HG02970 (cell line): Measurements from ENCODE around the gene DDX1.

Source experiments
- ATAC-seq: cut with Tn5 transposase; IDR thresholded peaks from one replicate; pipeline ENCODE4 v1.9.1; 2021; ENCODE audit warnings: mild to moderate bottlenecking, moderate library complexity, moderate number of reproducible peaks; ENCODE audit not compliant: unreplicated experiment, low FRiP score

The DDX1 gene

GRCh38 chr2:15561574-15562344, 29.9 kb upstream of the DDX1 start:
- no peak for ATAC-seq

DNA sequence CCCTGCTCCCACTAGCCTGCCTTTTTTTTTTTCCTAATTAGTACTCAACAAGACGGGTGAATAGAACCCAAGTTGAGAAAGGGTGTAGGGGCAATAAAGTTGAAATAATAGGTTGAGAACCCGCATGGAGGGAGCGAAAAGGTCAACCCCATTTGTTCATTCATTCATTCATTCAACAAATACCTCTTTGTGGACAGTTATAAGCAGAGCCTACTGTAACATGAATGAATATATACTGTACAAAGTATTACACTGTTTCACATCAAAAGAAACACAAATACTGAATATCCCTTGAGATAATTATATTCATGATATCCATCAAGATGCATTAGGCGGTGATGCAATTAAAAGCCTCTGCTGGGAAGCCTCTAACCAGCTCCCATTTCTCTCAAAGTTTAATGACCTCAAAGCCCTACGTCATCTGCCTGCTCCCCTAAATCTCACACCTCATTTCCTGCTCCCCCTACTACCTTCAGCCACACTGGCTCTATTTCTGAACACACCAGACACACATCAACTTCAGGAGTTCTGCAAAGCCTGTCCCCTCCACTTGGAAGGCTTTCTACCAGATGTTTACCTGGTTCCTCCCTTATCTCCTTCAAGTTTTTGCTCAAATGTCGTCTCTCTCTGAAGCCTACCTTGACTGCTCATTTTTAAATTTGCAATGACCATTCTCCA, 29.2 kb upstream of the DDX1 start:
- no peak for ATAC-seq

DNA sequence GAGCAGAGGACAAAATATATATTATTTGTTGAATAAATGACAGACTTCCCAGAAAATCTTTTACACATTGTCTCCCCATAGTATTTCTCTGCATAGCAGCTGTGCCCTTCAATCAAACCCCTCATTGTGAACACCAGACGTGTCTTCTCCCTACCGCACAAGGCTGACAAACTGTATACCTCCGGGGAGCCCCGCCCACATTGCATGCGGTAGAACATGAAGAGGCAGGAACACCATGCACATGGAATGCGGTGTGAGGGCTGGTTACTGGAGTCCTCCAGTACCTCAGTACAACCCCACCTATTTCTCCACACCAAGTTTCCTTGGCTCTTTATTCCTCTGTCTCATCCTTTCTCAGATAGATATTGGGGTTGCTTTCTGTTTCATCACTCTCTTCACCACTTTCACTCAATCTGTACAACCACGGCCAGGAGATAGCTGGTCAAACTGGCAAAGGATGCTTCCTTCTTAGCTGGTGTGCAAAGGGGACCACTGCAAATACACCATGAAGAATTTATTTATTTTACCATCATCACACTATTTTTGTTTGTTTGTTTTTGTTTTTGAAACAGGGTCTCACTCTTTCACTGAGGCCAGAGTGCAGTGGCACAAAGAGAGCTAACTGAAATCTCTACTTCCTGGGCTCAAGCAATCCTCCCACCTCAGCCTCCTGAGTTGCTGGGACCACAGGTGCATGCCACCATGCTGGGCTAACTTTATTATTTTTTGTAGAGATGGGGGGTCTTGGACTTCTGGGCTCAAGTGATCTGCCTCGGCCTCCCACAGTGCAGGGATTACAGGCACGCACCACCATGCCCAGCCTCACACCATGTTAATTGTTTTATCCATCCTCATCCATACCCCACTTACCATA, 28.2 kb upstream of the DDX1 start:
- ATAC-seq, result no peak

- ATAC-seq, result no peak
Measured at GRCh38 chr2:15565392-15565791, 26.3 kb upstream of the DDX1 start.

GRCh38 chr2:15565994-15566671, 25.5 kb upstream of the DDX1 start:
- ATAC-seq, result no peak

DNA sequence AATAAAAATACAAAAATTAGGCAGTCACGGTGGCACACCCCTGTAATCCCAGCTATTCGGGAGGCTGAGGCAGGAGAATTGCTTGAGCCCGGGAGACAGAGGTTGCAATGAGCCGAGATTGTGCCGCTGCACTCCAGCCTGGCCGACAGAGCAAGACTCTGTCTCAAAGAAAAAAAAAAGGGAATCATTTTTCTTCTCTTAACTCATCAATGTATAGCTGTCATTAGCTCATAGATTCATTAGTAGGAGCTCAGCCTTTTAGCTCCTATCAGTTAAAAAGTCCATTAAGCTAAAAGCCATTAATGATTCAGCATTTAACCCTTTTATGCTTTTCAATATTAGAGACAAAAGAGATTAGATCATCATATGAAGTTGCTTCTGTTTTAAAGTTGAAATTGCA, 24.8 kb upstream of the DDX1 start:
- no peak for ATAC-seq

GRCh38 chr2:15568874-15569273, 22.8 kb upstream of the DDX1 start:
- no peak for ATAC-seq

- no peak for ATAC-seq
Measured at GRCh38 chr2:15570104-15570503, 21.6 kb upstream of the DDX1 start.

DNA sequence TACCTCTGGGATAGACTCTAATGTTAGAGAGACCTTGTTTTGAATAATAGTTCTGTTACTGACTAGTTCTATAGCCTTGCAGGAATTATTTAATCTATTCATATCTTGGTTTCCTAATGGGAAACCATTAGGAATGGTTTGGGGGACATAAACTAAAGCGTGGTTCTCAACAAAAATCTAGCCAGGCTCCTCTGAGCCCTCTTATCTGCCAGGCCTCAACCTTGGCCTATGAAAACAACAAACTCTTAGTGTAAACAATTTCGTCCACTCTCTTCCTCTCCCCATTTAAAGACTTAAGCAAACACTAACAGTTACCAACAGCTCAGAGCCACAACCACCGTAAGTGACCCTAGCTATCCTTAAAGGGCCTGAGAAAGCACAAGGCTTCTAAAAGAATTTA, 19.9 kb upstream of the DDX1 start:
- no peak for ATAC-seq

DNA sequence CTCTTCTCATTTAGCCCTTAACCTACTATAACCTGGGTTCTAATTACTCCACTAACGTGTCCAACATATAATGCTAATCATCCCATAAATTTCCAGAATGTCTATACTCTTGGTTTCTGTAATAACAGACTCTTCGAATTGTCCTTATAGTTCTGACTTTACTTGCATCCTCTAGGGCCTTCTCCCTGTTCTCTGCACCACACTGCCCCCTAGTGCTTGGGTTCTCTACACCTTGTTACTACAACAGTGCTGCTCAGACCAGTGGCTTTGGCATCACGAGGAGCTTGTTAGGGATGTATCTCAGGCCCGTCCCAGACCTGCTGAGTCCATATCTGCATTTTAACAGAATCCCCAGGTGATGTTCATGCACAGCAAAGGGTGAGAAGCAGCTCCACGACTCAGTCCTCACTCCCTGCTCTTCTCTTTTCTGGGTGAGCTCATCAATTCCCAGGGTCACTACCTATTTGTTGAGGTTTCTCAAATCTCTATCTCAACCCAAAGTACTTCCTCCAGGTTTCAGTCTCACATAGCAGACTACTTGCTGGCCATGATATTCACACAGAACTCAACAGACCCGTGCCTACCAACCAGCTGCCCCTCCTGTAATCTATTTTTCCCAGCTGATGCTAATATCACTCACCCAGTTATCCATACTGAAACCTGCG, 14.5 kb upstream of the DDX1 start:
- peak; percentile 81 for ATAC-seq

DNA sequence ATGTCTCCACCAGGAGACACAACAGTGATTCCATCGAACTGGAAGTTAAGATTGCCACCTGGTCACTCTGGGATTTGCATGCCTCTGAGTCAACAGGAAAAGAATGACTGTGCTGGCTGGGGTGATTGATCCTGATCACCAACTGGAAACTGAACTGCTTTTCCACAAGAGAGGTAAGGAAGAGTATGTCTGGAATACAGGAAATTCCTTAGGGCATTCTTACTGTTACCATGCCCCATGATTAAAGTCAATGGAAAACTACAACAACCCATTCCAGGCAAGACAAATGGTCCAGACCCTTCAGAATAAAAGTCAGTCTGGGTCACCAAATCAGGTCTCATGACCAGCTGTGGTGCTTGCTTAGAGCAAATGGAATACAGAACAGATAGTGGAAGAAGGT, 12.0 kb upstream of the DDX1 start:
- ATAC-seq, result no peak

DNA sequence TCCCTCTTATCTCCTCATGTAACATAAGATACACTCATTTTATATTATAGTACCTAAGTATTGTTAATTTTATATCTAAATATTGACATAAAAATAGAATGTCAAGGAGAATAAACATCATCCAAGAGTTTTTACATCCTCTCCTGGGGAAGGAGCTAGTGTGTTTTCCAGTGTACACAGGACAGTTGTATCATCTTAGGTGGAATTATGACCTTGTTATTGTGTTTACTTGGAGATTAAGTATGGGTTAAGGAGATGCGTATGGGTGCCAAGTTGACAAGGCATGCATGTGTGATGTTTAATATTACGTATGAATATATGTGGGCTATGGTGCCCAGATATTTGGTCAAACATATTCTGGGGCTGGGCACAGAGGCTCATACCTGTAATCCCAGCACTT, 11.2 kb upstream of the DDX1 start:
- ATAC-seq, result no peak

DNA sequence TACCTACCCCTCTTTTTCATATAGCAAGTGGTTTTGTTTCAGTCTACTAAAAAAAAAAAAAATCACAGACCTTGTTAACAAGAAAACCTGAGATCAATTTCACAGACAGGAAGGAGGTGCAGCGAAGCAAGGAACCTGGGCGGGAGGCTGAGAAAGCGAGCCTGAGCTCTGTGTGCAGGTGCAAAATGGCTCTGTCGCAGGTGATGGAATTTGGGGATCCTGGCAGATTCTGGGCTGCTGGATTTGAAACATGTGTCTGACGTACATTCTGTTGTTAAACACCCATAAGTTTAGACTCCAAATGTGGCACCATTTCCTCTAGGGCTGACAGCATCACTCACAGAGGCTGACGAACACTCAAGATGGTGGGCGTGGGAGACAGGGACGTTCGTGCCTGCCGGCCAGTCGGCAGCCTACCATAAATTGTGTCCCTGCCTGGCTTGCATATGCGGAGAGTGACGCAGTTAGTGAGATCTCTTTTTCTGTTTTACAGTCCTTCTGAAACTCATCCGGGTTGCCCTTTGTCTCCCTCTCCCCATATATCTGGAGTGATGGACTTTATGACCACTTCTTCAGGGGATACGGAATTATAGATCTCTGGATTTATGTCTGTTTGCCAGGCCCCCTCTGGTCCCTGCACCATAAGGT, 8.8 kb upstream of the DDX1 start:
- no peak for ATAC-seq

DNA sequence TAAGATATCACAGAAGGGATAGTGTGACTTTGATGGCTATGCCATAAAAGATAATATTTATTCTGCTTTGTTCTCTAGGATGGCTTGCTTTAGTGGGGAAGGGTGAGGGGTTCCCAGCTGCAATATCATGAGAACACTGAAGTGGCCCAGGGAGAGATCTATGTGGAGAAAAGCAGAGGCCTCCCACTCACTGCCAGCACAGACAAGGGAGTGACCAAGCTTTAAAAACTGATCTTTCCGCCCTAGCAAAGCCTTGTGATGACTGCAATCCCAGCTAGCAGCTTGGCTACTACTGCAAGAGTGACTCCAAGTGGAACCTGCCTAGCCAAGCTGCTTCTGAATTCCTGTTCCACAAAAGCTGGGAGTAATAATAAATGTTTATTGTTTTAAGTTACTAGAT, 7.8 kb upstream of the DDX1 start:
- no peak for ATAC-seq

DNA sequence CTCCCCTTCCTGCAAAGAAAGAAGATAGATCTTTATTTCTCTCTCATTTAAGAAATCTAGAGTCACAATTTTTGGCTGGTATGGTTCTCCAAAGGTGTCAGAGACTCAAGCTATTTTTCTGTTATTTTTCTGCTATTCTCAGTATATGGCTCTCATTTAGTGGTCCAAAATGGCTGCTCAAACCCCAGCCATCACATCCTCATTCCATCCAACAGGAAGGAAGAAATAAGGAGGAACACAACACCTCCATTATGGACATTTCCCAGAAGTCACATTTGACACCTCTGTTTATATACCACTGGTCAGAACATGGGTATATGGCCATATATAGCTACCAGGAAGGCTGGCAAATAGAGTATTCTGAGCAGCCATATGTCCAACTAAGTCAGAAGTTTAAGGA, 7.4 kb upstream of the DDX1 start:
- no peak for ATAC-seq

DNA sequence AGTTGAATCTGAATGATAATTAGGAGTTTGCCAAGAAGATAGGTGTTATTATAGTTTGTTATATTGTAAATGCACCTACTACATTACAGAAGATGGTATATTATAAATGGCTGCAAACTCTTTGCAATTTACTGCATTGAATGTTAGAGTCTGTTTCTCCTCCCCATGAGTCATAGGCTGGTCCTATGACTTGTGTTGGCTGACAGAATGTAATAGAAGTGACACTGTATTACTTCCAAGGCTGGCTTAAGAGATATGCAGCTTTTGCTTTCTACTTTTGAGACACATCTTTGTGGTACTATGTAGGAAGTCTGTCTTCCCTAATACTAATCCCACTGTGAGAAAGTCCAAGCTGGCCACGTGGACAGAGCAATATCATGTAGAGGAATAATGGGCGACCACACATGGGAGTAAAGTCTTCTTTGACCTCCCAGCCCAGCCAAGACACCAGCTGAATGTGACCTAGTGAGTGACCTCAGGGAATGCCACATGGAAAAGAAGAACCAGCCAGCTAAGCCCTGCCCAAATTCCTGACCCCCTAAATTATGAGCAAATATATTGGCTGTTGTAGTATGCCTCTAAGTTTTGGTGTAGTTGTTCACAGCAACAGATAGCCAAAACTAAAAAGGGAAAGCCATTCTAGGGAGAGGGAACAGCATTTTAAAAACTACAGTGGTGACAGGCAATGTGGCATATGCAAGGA, 6.8 kb upstream of the DDX1 start:
- no peak for ATAC-seq

GRCh38 chr2:15588329-15588919, 3.2 kb upstream of the DDX1 start:
- ATAC-seq, result no peak

GRCh38 chr2:15591373-15591691, 336 bp upstream of the DDX1 start:
- no peak for ATAC-seq

- no peak for ATAC-seq
Measured at GRCh38 chr2:15593327-15593705, 1.6 kb downstream of the DDX1 start.
